Amygdala (tissue), 56 donors: ENCODE results near the gene KXD1.
A peak's percentile ranks its signal among the peaks of the same experiment; 100 is the strongest.

Experiments
- DNase-seq, 56 donors: peaks; one replicate each; lab custom pipeline; 2025; lab: John Stamatoyannopoulos, UW

The KXD1 gene, protein sequence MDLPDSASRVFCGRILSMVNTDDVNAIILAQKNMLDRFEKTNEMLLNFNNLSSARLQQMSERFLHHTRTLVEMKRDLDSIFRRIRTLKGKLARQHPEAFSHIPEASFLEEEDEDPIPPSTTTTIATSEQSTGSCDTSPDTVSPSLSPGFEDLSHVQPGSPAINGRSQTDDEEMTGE

GRCh38 chr19:18557411-18558201, at the start of gene KXD1:
Gene KXD1, plus strand, starts transcription at chr19:18557870. Its CDS starts 4,187 bp downstream, at chr19:18562057.
- DNase-seq, result peak; percentile 41 to 98 (median 94)

GRCh38 chr19:18508585-18508984, 49.1 kb upstream of the KXD1 start:
- DNase-seq, result no peak

- DNase-seq, result no peak
Measured at GRCh38 chr19:18510216-18510615, 47.5 kb upstream of the KXD1 start.

GRCh38 chr19:18513868-18514267, 43.8 kb upstream of the KXD1 start:
- DNase-seq, result no peak

- no peak for DNase-seq
Measured at GRCh38 chr19:18514800-18515682, 42.6 kb upstream of the KXD1 start.

DNA sequence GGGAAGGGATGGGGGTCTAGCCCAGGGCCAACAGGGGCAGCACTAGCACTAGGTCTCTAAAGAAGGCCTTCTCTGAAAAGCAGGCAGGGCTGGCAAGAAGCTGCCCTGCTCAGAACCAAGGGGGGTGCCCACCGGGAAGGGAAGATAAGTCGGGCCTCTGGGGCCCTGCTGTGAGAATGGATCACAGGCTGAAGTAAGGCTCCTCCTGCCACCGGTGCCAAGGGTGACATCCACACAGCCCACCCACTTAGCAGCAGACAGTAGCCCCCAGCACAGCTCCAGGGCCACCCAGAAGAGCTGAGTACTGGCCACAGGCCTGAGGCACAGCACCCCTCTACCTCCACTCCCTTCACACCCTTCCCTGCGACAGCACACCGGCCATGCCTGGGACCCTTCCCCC, 41.7 kb upstream of the KXD1 start:
- no peak for DNase-seq

DNA sequence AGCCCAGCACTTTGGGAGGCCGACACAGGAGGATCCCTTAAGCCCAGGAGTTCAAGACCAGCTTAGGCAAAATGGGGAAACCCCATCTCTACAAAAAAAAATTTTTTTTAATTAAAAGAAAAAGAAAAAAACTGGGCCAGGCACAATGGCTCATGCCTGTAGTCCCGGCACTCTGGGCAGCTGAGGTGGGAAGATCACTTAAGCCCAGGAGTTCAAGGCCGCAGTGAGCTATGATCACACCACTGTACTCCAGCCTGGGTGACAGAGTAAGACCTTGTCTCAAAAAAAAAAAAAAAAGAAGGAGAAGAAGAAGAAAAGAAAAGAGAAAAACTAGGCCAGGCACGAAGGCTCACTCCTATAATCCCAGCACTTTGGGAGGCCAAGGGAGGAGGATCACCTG, 40.1 kb upstream of the KXD1 start:
- no peak for DNase-seq

GRCh38 chr19:18518639-18519038, 39.0 kb upstream of the KXD1 start:
- DNase-seq, result no peak

- peak in 11 of 56 donors; percentile 11 to 37 (median 17) for DNase-seq
Measured at GRCh38 chr19:18519962-18520847, 37.5 kb upstream of the KXD1 start.

GRCh38 chr19:18520848-18521691, 36.6 kb upstream of the KXD1 start:
- DNase-seq, result peak in 4 of 56 donors; percentile 8 to 47 (median 20)

DNA sequence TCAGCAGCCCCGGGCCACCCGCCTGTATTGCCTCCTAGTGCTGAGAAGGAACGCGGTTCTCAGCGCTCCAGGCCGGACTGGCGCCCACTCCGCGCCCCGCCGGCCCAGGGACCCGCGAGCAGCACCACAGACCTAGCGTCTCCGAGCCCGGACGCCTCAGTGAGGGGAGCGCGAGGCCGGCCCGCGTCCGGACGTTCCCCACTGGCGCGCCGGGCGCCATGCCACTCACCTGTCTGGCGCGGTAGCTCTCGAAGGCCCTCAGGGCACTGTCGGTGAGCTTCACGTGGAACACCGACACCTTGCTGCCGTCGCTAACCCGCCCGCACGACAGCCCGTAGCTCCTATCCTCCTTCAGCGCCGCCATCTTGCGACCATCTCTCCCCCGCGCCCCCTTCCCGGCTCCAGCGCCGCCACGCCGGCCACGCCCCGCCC, 36.0 kb upstream of the KXD1 start, which contains the start of gene ELL:
Gene ELL (minus strand): TSS at position 379 of the 432 bp plus-strand sequence. CDS start 15 bp downstream, at position 364.
- no peak for DNase-seq

- DNase-seq, result peak; percentile 73 to 100 (median 100)
Measured at GRCh38 chr19:18522124-18522861, 35.4 kb upstream of the KXD1 start.

DNA sequence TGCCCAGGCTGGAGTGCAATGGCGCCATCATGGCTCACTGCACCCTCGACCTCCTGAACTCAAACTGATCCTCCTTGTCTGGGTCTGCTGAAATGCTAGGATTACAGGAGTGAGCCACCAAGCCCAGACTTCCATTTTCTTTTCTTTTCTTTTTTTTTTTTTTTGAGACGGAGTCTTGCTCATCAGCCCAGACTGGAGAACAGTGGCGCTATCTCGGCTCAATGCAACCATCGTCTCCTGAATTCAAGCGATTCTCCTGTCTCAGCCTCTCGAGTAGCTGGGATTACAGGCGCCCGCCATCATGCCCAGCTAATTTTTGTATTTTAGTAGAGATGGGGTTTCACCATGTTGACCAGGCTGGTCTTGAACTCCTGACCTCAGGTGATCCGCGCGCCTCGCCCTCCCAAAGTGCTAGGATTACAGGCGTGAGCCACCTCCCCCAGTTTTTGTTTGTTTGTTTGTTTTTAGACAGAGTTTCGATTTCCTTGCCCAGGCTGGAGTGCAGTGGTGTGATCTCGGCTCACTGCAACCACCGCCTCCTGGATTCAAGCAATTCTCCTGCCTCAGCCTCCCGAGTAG, 34.7 kb upstream of the KXD1 start:
- DNase-seq, result peak in 1 of 56 donors; percentile 46

- no peak for DNase-seq
Measured at GRCh38 chr19:18523841-18524240, 33.8 kb upstream of the KXD1 start.

DNA sequence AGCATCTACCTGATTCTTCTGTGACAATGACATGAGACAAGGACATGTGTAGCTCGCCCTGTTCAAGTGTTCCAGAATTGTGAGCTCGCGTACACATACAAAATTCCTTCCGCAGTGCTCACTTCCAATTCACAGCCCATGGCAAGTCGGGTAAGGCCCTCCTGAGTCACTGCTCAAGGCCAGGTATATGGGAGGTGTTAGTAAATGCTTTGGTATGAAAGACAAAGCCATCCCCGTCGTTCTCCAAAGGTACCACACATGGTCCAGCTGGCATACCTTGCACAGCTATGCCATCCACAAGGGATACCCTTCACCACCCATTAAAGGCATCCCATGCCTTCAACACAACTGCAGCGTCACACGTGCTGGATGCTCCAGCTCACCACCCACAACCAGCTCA, 31.4 kb upstream of the KXD1 start:
- DNase-seq, result no peak

GRCh38 chr19:18529782-18530181, 27.9 kb upstream of the KXD1 start:
- DNase-seq, result no peak

DNA sequence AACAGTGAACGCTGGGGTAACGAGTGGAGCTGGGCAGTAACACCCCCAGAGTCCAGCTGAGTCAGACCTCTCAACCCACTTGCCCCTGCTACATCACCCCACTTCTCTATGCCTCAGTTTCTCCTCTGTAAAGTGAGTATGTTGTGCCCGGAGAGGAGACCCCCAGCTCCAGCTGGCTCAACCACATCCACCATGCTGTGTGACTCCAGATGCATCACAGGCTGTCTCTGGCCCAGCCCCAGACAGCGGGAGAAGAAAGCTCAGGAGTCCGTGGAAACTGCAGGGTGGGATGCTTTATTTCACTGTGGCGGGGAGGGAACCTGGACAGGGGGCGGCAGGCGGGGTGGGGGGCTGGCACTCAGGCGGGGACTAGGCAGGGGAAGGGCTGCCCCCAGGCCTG, 26.2 kb upstream of the KXD1 start:
- DNase-seq, result no peak
